Measurements from ENCODE around the gene SLC43A3.
"Not testable (repeated sequence)": the region's sequence is repeated elsewhere in the genome, so short reads cannot be mapped to it uniquely, and the experiment has no call there.

SLC43A3 gene

GRCh38 chr11:57405271-57405860 is 21.6 kb downstream of the SLC43A3 start:
- DNase-seq (ENCODE audit: low spot score) = no peak

- DNase-seq (ENCODE audit: low spot score) = no peak
Observed at GRCh38 chr11:57403802-57404147, 23.1 kb downstream of the SLC43A3 start.

GRCh38 chr11:57403003-57403801 is 23.7 kb downstream of the SLC43A3 start:
- not testable (repeated sequence) for DNase-seq (ENCODE audit: low spot score)

GRCh38 chr11:57402188-57403002 is 24.5 kb downstream of the SLC43A3 start:
- no peak for DNase-seq (ENCODE audit: low spot score)

- no peak for DNase-seq (ENCODE audit: low spot score)
Observed at GRCh38 chr11:57399972-57400578, 26.8 kb downstream of the SLC43A3 start.

- no peak for DNase-seq (ENCODE audit: low spot score)
Observed at GRCh38 chr11:57399221-57399620, 27.7 kb downstream of the SLC43A3 start.

GRCh38 chr11:57397394-57397990 is 29.4 kb downstream of the SLC43A3 start:
- no peak for DNase-seq (ENCODE audit: low spot score)

GRCh38 chr11:57396744-57397143 is 30.2 kb downstream of the SLC43A3 start:
- DNase-seq (ENCODE audit: low spot score) = no peak

- DNase-seq (ENCODE audit: low spot score) = no peak
Observed at GRCh38 chr11:57395905-57396623, 30.9 kb downstream of the SLC43A3 start.

GRCh38 chr11:57394203-57394965 is 32.5 kb downstream of the SLC43A3 start:
- DNase-seq (ENCODE audit: low spot score) = no peak

- DNase-seq (ENCODE audit: low spot score) = no peak
Observed at GRCh38 chr11:57392763-57393105, 34.2 kb downstream of the SLC43A3 start.

- DNase-seq (ENCODE audit: low spot score) = no peak
Observed at GRCh38 chr11:57392066-57392762, 34.7 kb downstream of the SLC43A3 start.

- DNase-seq (ENCODE audit: low spot score) = no peak
Observed at GRCh38 chr11:57391539-57391938, 35.4 kb downstream of the SLC43A3 start.

GRCh38 chr11:57391111-57391510 is 35.8 kb downstream of the SLC43A3 start:
- DNase-seq (ENCODE audit: low spot score) = no peak

- DNase-seq (ENCODE audit: low spot score) = no peak
Observed at GRCh38 chr11:57390535-57390934, 36.4 kb downstream of the SLC43A3 start, which contains the start of gene PRG2. TSS of gene PRG2 (minus strand) at chr11:57390650. CDS start at chr11:57389944, 706 bp downstream.

- DNase-seq (ENCODE audit: low spot score) = no peak
Observed at GRCh38 chr11:57387289-57388030, 39.5 kb downstream of the SLC43A3 start.

- DNase-seq (ENCODE audit: low spot score) = no peak
Observed at GRCh38 chr11:57386178-57386940, 40.6 kb downstream of the SLC43A3 start.

- DNase-seq (ENCODE audit: low spot score) = no peak
Observed at GRCh38 chr11:57380975-57381374, 45.9 kb downstream of the SLC43A3 start, which contains the start of gene PRG3. TSS of gene PRG3 (minus strand) at chr11:57381150. CDS start at chr11:57380708, 442 bp downstream.
